HG02981 (cell line): ENCODE results near the gene RPL22.

Experiments
- ATAC-seq: cut with Tn5 transposase; IDR thresholded peaks from one replicate; pipeline ENCODE4 v1.9.1; 2021; ENCODE audit warnings: mild to moderate bottlenecking, moderate library complexity; ENCODE audit not compliant: unreplicated experiment

The RPL22 gene

GRCh38 chr1:6205849-6206519 lies 6.6 kb upstream of the RPL22 start, which contains the start of gene RNF207:
RNF207 (plus strand) TSS chr1:6206119; CDS start chr1:6206536, 417 bp downstream.
- peak; percentile 49 for ATAC-seq

- ATAC-seq, result no peak
Measured at GRCh38 chr1:6202256-6202655, 2.9 kb upstream of the RPL22 start.

- ATAC-seq, result no peak
Measured at GRCh38 chr1:6200188-6200809, 904 bp upstream of the RPL22 start.

- peak; percentile 18 for ATAC-seq
Measured at GRCh38 chr1:6198646-6199297, 623 bp downstream of the RPL22 start.

DNA sequence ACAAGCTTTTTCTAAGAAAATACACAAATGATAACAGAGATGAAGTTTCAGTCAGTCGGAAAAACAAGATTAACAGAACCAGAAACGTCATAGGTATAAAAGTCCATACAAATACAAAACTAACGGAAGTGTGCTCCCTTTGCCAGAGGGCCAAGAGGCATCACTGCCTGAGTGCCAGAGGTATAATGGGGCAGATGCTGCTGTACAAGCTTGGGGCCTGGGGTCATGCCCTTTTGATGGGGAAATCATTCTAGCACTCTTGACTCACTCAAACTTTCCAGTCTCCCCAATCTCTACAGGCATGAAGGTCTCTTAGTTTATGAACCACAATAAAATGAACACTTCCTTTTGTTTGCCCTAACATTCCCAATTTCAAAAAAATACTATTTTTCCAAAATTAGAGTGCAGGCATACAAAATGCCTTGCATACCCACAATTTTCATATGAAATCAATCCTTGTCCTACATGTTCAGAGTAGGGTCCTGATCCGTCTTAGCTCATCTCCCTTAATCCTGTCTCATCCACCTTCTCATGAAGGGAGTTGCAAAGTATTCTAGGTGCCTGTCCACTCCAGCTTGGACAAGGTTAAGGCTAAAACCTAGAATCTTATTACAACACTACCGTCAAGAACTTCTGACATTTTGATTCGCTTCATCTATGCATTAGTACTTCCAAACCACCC lies 1.5 kb downstream of the RPL22 start:
- ATAC-seq, result no peak

DNA sequence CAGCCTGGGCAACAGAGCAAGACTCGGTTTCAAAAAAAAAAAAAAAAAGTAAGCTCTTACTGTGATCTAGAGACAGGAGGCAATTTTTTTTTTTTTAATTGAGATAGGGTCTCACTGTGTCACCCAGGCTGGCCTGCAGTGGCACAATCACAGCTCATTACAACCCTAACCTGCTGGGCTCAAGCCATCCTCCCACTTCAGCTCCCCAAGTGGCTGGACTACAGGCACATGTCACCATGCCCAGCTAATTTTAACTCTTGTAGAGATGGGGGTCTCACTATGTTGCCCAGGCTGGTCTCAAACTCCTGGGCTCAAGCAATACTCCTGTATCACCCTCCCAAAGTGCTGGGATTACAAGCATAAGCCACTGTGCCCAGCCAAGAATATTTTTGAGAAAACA lies 7.4 kb downstream of the RPL22 start:
- no peak for ATAC-seq

DNA sequence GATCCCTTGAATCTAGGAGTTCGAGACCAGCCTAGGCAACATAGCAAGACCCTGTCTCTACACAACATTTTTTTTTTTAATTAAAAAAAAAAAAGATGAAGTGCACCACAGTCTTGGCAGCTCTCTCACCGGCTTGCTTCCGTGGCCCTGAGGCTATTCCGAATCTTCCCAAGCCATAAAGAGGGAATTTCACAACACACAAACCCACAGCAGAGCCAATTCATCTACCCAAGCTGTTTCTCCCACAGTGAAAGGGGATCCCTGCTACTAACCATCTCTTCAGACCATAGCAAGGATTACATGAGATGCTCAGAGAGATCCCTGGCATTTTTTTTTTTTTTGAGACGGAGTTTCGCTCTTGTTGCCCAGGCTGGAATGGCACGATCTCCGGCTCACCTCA lies 10.9 kb downstream of the RPL22 start:
- ATAC-seq, result no peak

DNA sequence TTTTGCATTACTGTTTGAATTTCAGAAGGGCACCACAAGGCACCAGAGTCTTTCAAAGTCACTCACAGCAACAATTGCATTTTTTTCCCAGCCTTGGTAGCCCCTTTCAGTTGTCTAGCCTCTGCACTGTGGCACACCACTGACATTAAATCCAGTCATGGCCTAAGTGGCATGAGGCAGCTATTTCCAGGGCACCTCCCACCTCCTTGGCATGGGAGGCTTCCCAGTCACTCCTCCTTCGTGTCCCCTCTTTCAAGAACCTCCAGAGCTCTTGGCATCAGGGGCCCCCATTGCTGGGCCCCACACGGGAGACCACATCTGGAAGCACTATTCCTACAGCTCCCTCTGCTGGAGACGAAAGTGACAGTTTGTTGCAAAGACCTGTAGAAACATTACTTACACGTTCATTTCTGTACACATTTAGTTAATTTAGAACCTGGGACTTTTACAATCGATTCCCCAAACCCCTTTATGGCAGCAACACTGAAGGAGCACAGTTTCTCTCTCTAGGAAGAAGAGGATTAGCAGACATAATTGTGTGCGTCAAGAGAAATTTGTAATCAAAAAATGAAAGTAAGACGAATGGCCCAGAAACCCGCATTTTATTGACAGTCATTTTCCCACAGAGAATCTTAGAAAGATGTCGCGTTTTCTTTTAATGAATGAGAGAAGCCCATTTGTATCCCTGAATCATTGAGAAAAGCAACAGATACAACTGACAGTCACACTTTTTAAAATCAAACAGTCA lies 13.6 kb downstream of the RPL22 start:
- ATAC-seq, result no peak

DNA sequence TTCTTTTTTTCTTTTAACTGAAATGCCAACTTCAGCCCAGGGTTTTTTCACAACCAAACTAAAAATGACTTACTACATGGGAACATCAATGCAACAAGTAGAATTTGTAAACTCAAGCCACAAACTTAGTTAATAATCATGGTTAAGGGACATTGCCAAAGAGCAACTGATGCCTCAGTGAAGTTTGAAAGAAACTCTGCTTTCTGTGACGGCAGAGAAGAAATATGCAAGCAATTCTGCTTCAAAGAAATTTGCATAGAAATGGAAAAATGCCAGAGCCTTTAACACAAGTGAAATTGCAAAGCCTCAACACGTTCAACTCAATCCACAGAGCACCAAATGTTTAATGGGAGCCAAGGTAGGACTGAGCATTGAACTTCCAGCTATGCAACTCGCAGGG lies 14.2 kb downstream of the RPL22 start:
- no peak for ATAC-seq

DNA sequence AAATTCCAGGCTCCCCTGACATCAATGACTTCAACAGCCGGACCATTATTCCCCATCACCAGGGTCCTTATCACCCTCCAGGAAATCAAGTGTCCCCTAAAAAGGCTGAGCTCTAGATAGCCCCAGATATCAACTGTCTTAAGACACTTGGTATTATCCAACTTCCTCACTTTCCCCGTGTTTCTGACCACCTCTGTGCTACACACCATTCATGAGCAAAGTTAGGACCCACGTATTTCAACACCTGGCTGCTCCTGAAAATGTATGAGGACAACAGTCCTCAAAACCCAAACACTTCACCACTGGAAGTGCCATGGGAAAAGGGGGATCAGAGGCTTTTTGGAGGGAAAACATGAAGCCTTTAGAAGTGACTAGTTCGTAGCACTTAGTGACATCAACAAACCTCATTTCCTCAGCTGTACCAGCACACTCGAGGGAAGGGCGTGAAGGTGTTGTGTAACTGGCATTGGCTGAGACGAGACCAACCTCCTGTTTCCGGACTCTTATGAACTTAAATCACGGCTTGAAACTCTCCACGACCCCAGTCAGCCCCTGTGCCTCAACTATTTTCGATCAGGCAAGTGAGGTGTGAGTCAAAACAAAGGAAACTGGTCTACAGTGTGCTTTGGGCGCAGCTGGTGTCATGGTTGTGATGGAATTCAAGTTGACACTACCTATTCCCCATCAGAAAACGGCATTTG lies 15.2 kb downstream of the RPL22 start:
- no peak for ATAC-seq

- no peak for ATAC-seq
Measured at GRCh38 chr1:6183520-6183989, 15.8 kb downstream of the RPL22 start.

GRCh38 chr1:6181347-6181770 lies 18.0 kb downstream of the RPL22 start:
- no peak for ATAC-seq

GRCh38 chr1:6180707-6181311 lies 18.6 kb downstream of the RPL22 start:
- ATAC-seq, result no peak

GRCh38 chr1:6180268-6180706 lies 19.1 kb downstream of the RPL22 start, which contains the start of gene CHD5:
CHD5 (minus strand) TSS chr1:6180321; CDS start chr1:6180023, 298 bp downstream.
- ATAC-seq, result no peak

- no peak for ATAC-seq
Measured at GRCh38 chr1:6179564-6180175, 19.7 kb downstream of the RPL22 start.

DNA sequence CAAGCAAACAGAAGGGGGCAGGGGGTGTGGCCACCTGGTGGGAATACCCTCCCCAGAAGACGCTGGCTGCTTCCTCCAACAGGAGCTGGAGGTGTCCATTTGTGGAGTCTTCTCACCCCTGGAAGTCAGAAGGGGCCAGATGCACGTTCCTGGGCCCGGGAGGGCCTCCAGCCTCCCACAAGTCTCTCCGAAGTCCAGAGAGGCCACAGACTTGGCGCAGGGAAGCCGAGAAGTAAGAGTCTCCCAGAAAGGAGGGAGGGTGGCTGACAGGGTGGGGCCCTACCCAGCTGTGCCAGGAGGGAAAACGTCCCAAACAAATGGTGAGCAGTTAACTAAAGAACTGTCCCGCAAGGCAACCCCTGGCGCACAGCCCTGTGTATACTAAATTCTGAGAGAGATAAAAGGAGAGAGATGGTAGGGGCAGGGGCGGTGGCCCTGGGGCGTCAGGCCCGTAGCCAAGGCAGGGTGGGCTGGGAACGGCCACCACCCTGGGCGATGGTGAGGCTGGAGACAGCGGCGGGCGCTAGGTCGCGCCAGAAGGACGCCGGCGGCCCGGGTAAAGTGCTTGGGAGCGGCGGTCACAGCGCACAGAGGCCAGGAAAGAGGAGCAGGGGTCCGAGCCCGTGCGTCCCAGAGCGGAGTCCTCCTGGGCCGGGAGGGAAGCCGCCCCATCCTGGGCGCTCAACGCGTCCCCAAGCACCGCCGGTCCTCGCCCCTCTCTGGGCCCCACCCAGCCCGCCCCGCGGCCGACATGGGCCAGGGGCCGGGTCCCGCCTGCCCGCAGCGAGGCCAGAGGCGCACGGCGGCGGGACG lies 20.4 kb downstream of the RPL22 start:
- ATAC-seq, result no peak

DNA sequence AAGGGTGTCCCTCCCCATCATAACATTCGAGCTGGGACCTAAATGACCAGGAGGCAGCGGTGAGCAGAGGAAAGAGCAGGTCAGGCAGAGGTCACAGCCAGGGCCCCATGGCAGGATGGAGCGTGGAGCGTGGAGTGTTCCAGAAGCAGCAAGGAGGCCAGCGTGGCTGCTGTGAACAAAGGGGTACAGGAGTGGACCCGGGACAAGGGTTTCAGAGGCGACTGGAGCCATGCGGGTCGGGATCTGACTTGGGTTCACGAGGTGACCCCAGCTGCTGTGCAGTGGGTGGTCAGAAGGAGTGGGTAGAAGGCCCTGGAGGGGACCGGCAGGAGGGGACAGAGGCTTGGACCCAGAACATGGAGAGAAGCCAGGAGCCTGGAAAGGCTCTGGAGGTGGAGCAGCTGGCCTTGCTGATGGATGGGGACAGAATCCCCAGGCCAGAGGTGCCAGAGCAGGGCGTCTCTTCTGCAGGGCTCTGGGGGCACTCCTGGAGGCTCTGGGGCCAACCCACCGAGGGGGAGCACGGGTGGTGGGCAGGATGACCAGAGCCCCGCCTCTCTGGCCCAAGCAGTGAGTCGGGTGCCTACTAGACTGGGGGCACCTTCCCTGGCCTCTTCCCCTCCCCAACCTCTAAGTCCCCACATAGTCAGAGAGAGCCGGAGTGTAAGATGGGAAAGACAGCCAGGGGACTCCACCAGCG lies 21.6 kb downstream of the RPL22 start:
- no peak for ATAC-seq

DNA sequence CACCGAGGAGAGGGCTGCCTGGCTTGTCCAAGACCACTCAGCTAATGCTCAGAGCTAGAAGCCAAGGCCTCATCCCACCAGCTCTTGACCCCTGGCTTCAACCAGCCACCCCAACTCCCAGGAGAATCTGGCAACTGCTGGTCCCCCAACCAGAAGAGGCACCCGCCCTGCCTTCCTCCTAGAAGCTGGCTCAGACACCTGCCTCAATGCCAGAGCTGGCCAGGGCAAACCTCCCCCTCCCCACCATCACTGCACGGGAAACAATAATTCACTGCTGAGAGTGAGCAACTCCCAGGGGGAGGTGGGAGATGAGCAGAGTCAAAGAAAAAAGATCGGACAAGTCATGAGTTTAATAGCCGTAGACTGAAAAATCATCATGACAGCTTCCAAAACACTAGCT lies 22.6 kb downstream of the RPL22 start:
- no peak for ATAC-seq
